GM12878 (cell line): ENCODE data around the gene TLE2. TPM values are rescaled to one million over a fixed set of nuclear protein-coding genes. Genes with fewer than 3 reads are reported as not detected.

ENCODE experiments used
- ATAC-seq: fragments of 200-7000 bp; cut with Tn5 transposase; 3 replicates; pipeline ENCODE4 v1.9.1; 2020; ENCODE audit warnings: mild to moderate bottlenecking, moderate library complexity
- BruUV-seq: library from RNA; stranded (reverse); fragments of 400-500 nt; replicated peaks from 2 replicates; lab custom pipeline; 2021; lab: Mats Ljungman, UMichigan
- CTCF ChIA-PET: fragments of 300-600 bp; sonication (Branson Sonifier 250); formaldehyde crosslinking; extraction: SDS; loops from one replicate; lab custom pipeline; 2021; ENCODE audit warnings: inconsistent platforms; lab: Yijun Ruan, JAX
- POLR2A ChIA-PET: fragments of 350-600 bp; formaldehyde crosslinking; extraction: SDS; loops from one replicate; lab custom pipeline; 2021; ENCODE audit warnings: inconsistent platforms; lab: Charles Lee
- RAD21 ChIA-PET: fragments of 300-600 bp; sonication (Branson Sonifier 250); formaldehyde crosslinking; loops from one replicate; lab custom pipeline; 2023; ENCODE audit warnings: antibody characterized with exemption; ENCODE audit not compliant: unreplicated experiment; lab: Charles Lee
- SMC1A ChIA-PET: fragments of 300-600 bp; sonication (Branson Sonifier 250); formaldehyde crosslinking; loops from one replicate; lab custom pipeline; 2023; ENCODE audit not compliant: unreplicated experiment, uncharacterized antibody; lab: Charles Lee
- DNase-seq: peaks from one replicate; pipeline ENCODE4 v3.0.0-alpha.2; 2011; ENCODE audit warnings: low read depth, low spot score
- FAIRE-seq: peaks from 3 replicates; lab custom pipeline; 2011; peaks lifted over from hg19 to GRCh38; lab: Jason Lieb, UNC
- H2AFZ ChIP-seq: 2 replicates; pipeline ENCODE4 v1.6.0; 2011; ENCODE audit warnings: low read depth, low read length, control low read depth; ENCODE audit not compliant: control insufficient read depth
- H3K27ac ChIP-seq: 2 replicates; pipeline ENCODE4 v1.5.1; 2011; ENCODE audit warnings: control low read depth; ENCODE audit not compliant: control insufficient read depth, insufficient read depth
- H3K27me3 ChIP-seq, 2 experiments: replicated peaks in 1 of 2; 2 replicates each; pipeline versions ENCODE4 v1.6.0 to v1.6.1; 2011; ENCODE audit warnings: low read length in 1 of 2; ENCODE audit not compliant: control insufficient read depth in 2 of 2, insufficient read depth in 2 of 2
- H3K36me3 ChIP-seq, 2 experiments: 2 replicates each; pipeline ENCODE4 v1.5.1; 2011; ENCODE audit warnings: low read length in 1 of 2; ENCODE audit not compliant: control insufficient read depth in 2 of 2, insufficient read depth in 2 of 2
- H3K4me1 ChIP-seq: 2 replicates; pipeline ENCODE4 v1.6.1; 2011; ENCODE audit warnings: mild to moderate bottlenecking, low read length, moderate library complexity, mixed read lengths; ENCODE audit not compliant: control insufficient read depth, insufficient read depth
- H3K4me2 ChIP-seq: 2 replicates; pipeline ENCODE4 v1.6.0; 2011; ENCODE audit warnings: control low read depth; ENCODE audit not compliant: control insufficient read depth, insufficient read depth
- H3K4me3 ChIP-seq: fragments of 200-600 bp; sonication (generic); 2 replicates; pipeline ENCODE4 v1.5.1; 2016
- H3K79me2 ChIP-seq: 2 replicates; pipeline ENCODE4 v1.6.0; 2011; ENCODE audit warnings: low read length; ENCODE audit not compliant: control insufficient read depth, insufficient read depth
- H3K9ac ChIP-seq: 2 replicates; pipeline ENCODE4 v1.8.0; 2011; ENCODE audit warnings: low read length, control low read depth, mixed read lengths; ENCODE audit not compliant: control insufficient read depth, insufficient read depth
- H3K9me3 ChIP-seq: replicated peaks from 3 replicates; pipeline ENCODE4 v1.5.1; 2011; ENCODE audit warnings: mild to moderate bottlenecking, low read length; ENCODE audit not compliant: control insufficient read depth, insufficient read depth
- H4K20me1 ChIP-seq: 2 replicates; pipeline ENCODE4 v1.6.0; 2011; ENCODE audit not compliant: control insufficient read depth, insufficient read depth
- JUND ChIP-seq: IDR thresholded peaks from 2 replicates; pipeline ENCODE4 v1.6.1; 2012; ENCODE audit warnings: low read depth, mild to moderate bottlenecking, low read length, improper control_type of control experiment, moderate library complexity
- KLF5 ChIP-seq: fragments of 450-650 bp; IDR thresholded peaks from 2 replicates; pipeline ENCODE4 v1.6.1; 2014; ENCODE audit warnings: mild to moderate bottlenecking; ENCODE audit not compliant: partially characterized antibody
- NFXL1 ChIP-seq: fragments of 450-650 bp; IDR thresholded peaks from 2 replicates; pipeline ENCODE4 v1.6.1; 2017; ENCODE audit warnings: antibody characterized with exemption, mild to moderate bottlenecking, borderline replicate concordance
- RCOR1 ChIP-seq: conservative IDR thresholded peaks from 2 replicates; pipeline ENCODE4 v1.6.1; 2012; ENCODE audit warnings: low read depth, low read length, improper control_type of control experiment
- RELA ChIP-seq: fragments of 450-650 bp; IDR thresholded peaks from 2 replicates; pipeline ENCODE4 v1.8.0; 2014; ENCODE audit warnings: borderline replicate concordance; ENCODE audit not compliant: partially characterized antibody
- SMAD5 ChIP-seq: IDR thresholded peaks from 2 replicates; pipeline ENCODE4 v1.6.1; 2016; ENCODE audit warnings: antibody characterized with exemption, low read depth
- SPI1 ChIP-seq: IDR thresholded peaks from 2 replicates; pipeline ENCODE4 v1.6.1; 2011; ENCODE audit warnings: low read depth, mild to moderate bottlenecking, low read length, moderate library complexity, borderline replicate concordance; ENCODE audit not compliant: insufficient read depth
- SREBF1 ChIP-seq: IDR thresholded peaks from 2 replicates; pipeline ENCODE4 v1.6.1; 2012; ENCODE audit warnings: mild to moderate bottlenecking, low read length
- SUPT20H ChIP-seq: IDR thresholded peaks from 2 replicates; pipeline ENCODE4 v1.6.1; 2011; ENCODE audit warnings: low read depth, mild to moderate bottlenecking, low read length, moderate library complexity, borderline replicate concordance; ENCODE audit not compliant: control insufficient read depth
- WGBS: methylation state at CpG from one replicate; pipeline ENCODE4 v1.1.6; 2016; ENCODE audit warnings: low lambda C conversion rate; ENCODE audit not compliant: insufficient replicate concordance, insufficient coverage; ENCODE audit errors: missing lambda C conversion rate; 5-methylcytosine and 5-hydroxymethylcytosine counted together
- in situ Hi-C: fragments of 300-500 bp; cut with MboI; formaldehyde crosslinking; loops from 9 replicates; pipeline ENCODE4 v1.14.3; 2018; ENCODE audit warnings: mixed read lengths
- intact Hi-C: fragments of 100-400 bp; cut with micrococcal nuclease; formaldehyde crosslinking; loops from one replicate; pipeline ENCODE4 v1.14.2; 2022; ENCODE audit not compliant: unreplicated experiment
- polyA plus RNA-seq, 11 experiments: library from polyadenylated mRNA; depleted of rRNA in 4 of 11; unstranded in 6 of 11; stranded (reverse) in 5 of 11; fragments of >200 nt; fragmentation: Nextera tagmentation in 4 of 11; fragmentation: Illumina TruSeq in 1 of 11; extraction: Ambion mirVana in 4 of 11; extraction: Trizol in 1 of 11; gene quantifications; 1 replicate in 1 of 11; 2 replicates in 10 of 11; pipeline versions ENCODE4 v1.2.1 to v1.2.3, GENCODE V29; 2011 to 2016; ENCODE audit warnings: inconsistent platforms in 2 of 11, missing spikeins in 2 of 11, low read depth in 1 of 11
- total RNA-seq, 4 experiments: library from RNA; depleted of rRNA in 3 of 4; stranded (reverse); fragments of >200 nt in 3 of 4; fragmentation: Illumina TruSeq in 1 of 4; extraction: Trizol in 1 of 4; gene quantifications; 2 replicates each; pipeline versions ENCODE4 v1.2.1 to v1.2.3, GENCODE V29; 2013 to 2021
- TF ChIP-seq, protein P1 (sequence below): fragments of 450-650 bp; IDR thresholded peaks from 2 replicates; pipeline ENCODE4 v1.6.1; 2017; ENCODE audit warnings: mild to moderate bottlenecking, low read depth, inconsistent platforms; ENCODE audit not compliant: poor library complexity, severe bottlenecking
- TF ChIP-seq, protein P2 (sequence below): fragments of 450-650 bp; IDR thresholded peaks from 2 replicates; pipeline ENCODE4 v1.6.1; 2018; ENCODE audit warnings: borderline replicate concordance, mild to moderate bottlenecking; ENCODE audit not compliant: partially characterized antibody

Gene TLE2
- total and polyA plus RNA-seq, 10 of the 15 experiments (the other 5 are each of a cell fraction or from before 2014, with no cell fraction given), result 0.05 to 0.21 (median 0.11) TPM; not detected in 5

DNA sequence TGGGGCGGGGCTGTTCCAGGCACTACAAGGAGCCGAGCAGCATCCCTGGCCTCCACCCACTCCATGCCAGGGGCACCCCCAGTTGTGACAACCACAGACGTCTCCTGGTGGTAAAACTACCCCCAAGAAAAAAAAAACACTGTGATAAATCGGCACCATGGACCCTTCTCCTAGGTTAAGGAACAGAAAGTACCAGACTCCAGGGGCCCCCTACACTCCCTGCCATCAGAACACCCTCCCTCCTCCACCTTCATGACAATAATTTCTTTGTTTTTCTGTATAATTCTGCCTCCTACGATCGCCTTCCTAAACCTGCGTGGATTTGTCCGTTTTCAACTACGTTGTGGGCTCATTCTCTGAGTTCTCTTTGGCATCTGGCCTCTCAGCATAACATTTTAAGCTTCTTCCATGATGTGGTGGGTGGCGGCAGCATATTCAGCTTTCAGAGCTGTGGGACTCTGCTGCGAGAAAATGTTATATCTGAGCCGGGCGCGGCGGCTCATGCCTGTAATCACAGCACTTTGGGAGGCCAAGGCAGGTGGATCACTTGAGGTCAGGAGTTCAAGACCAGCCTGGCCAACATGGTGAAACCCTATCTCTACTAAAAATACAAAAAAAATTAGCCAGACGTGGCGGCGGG lies 8.6 kb downstream of the TLE2 start:
- Histone ChIP-seq H2AFZ (no peak overlapping the region), H3K4me1 (no peaks in the 10 kb centered on the region), H3K27me3 (peaks cover 4 to 6% of the 10 kb centered on the region in 2 experiments), H3K27ac (no peak overlapping the region), H3K79me2 (no peaks in the 10 kb centered on the region), H3K9me3 (no peaks in the 10 kb centered on the region), H4K20me1 (no peaks in the 10 kb centered on the region), H3K36me3 (no peaks in the 10 kb centered on the region), H3K4me3 (no peak overlapping the region), H3K9ac (no peak overlapping the region), H3K4me2 (no peak overlapping the region)
- no peak for FAIRE-seq
- in situ Hi-C loops, result no loop called here
- WGBS, result 54% methylated on average over 18 of the region's 18 CpGs
- RAD21 ChIA-PET, result no interaction called here
- SMC1A ChIA-PET, result no interaction called here
- no TSS peak for BruUV-seq
- no peak for ATAC-seq
- intact Hi-C loops, result no loop called here
- no peak for DNase-seq
- no peak for TF ChIP-seq KLF5
- TF ChIP-seq, protein P1, sequence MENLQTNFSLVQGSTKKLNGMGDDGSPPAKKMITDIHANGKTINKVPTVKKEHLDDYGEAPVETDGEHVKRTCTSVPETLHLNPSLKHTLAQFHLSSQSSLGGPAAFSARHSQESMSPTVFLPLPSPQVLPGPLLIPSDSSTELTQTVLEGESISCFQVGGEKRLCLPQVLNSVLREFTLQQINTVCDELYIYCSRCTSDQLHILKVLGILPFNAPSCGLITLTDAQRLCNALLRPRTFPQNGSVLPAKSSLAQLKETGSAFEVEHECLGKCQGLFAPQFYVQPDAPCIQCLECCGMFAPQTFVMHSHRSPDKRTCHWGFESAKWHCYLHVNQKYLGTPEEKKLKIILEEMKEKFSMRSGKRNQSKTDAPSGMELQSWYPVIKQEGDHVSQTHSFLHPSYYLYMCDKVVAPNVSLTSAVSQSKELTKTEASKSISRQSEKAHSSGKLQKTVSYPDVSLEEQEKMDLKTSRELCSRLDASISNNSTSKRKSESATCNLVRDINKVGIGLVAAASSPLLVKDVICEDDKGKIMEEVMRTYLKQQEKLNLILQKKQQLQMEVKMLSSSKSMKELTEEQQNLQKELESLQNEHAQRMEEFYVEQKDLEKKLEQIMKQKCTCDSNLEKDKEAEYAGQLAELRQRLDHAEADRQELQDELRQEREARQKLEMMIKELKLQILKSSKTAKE, result no peak
- TF ChIP-seq RELA, result no peak
- TF ChIP-seq SREBF1, result no peak
- TF ChIP-seq NFXL1, result no peak
- TF ChIP-seq RCOR1, result no peak
- TF ChIP-seq SUPT20H, result no peak
- TF ChIP-seq SPI1, result no peak
- no peak for TF ChIP-seq SMAD5
- TF ChIP-seq, protein P2, sequence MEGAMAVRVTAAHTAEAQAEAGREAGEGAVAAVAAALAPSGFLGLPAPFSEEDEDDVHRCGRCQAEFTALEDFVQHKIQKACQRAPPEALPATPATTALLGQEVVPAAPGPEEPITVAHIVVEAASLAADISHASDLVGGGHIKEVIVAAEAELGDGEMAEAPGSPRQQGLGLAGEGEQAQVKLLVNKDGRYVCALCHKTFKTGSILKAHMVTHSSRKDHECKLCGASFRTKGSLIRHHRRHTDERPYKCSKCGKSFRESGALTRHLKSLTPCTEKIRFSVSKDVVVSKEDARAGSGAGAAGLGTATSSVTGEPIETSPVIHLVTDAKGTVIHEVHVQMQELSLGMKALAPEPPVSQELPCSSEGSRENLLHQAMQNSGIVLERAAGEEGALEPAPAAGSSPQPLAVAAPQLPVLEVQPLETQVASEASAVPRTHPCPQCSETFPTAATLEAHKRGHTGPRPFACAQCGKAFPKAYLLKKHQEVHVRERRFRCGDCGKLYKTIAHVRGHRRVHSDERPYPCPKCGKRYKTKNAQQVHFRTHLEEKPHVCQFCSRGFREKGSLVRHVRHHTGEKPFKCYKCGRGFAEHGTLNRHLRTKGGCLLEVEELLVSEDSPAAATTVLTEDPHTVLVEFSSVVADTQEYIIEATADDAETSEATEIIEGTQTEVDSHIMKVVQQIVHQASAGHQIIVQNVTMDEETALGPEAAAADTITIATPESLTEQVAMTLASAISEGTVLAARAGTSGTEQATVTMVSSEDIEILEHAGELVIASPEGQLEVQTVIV, result no peak
- no peak for TF ChIP-seq JUND
- CTCF ChIA-PET, result no interaction called here
- POLR2A ChIA-PET, result no interaction called here
